LNCaP clone FGC (cell line): ENCODE results near the gene LDLRAD3.

Experiments used
- DNase-seq: peaks from one replicate; pipeline ENCODE4 v3.0.0-alpha.2; 2011; ENCODE audit warnings: low read depth
- H3K4me3 ChIP-seq: 2 replicates; pipeline ENCODE4 v1.5.1; 2011; ENCODE audit warnings: mild to moderate bottlenecking, low read depth, low read length, control low read depth
- CTCF ChIP-seq: IDR thresholded peaks from 2 replicates; pipeline ENCODE4 v1.5.1; 2012; ENCODE audit warnings: mild to moderate bottlenecking; ENCODE audit not compliant: control insufficient read depth, insufficient read depth; ENCODE audit errors: extremely low read depth

LDLRAD3 gene

GRCh38 chr11:35943713-35944502, at the start of gene LDLRAD3:
Gene LDLRAD3 (plus strand): TSS chr11:35944062. CDS start chr11:35944099, 37 bp downstream.
- TF ChIP-seq CTCF, result no peak
- DNase-seq, result no peak
- H3K4me3 ChIP-seq, result peak within 1 kb of the TSS; percentile 68

GRCh38 chr11:35897019-35897418, 46.8 kb upstream of the LDLRAD3 start:
- no peak for DNase-seq
- TF ChIP-seq CTCF, result no peak
- no peak overlapping the region for H3K4me3 ChIP-seq

- no peak for DNase-seq
- no peak overlapping the region for H3K4me3 ChIP-seq
- TF ChIP-seq CTCF, result no peak
These were observed 40.9 kb upstream of the LDLRAD3 start for GRCh38 chr11:35902961-35903360.

- TF ChIP-seq CTCF, result no peak
- no peak overlapping the region for H3K4me3 ChIP-seq
- DNase-seq, result peak; percentile 43
These were observed 38.1 kb upstream of the LDLRAD3 start for GRCh38 chr11:35905646-35906276.

GRCh38 chr11:35906277-35906661, 37.6 kb upstream of the LDLRAD3 start:
- TF ChIP-seq CTCF, result no peak
- H3K4me3 ChIP-seq, result no peak overlapping the region
- DNase-seq, result no peak

- DNase-seq, result no peak
- no peak for TF ChIP-seq CTCF
- no peak overlapping the region for H3K4me3 ChIP-seq
These were observed 37.2 kb upstream of the LDLRAD3 start for GRCh38 chr11:35906681-35907080.
